OCI-LY1 (cell line): ENCODE data around the gene HIPK1.

ENCODE experiments used
- EZH2 ChIP-seq: fragments of 200-600 bp; sonication (generic), shearing (Covaris generic); IDR thresholded peaks from 2 replicates; pipeline ENCODE4 v1.8.0; 2017; ENCODE audit warnings: borderline replicate concordance, mixed run types, mild to moderate bottlenecking, antibody characterized with exemption, low read length, moderate library complexity, mixed read lengths
- TF ChIP-seq, protein P1 (sequence below): fragments of 200-600 bp; sonication (generic), shearing (Covaris generic); IDR thresholded peaks from 2 replicates; pipeline ENCODE4 v1.5.1; 2017; ENCODE audit warnings: mild to moderate bottlenecking, antibody characterized with exemption, low read length, moderate library complexity, mixed read lengths

DNA sequence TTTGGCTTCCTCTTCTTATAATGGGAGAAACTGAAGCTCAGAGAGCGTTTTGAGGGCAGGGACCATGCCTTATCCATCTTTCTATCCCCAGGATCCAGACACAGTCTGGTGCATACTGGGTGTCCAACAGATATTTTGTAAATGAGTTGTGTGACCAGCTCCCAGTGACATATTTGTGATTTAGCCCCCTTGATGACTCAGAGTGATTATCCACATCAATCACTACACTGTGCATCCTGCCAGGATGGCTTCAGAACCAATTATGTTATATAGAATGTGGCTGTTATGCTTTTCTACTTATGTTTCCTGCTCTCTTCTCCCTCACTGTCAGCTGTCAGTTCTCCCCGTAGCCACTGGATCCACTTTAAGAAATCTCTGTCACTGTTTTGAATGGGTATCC is 61.4 kb downstream of the HIPK1 start:
- TF ChIP-seq, protein P1, sequence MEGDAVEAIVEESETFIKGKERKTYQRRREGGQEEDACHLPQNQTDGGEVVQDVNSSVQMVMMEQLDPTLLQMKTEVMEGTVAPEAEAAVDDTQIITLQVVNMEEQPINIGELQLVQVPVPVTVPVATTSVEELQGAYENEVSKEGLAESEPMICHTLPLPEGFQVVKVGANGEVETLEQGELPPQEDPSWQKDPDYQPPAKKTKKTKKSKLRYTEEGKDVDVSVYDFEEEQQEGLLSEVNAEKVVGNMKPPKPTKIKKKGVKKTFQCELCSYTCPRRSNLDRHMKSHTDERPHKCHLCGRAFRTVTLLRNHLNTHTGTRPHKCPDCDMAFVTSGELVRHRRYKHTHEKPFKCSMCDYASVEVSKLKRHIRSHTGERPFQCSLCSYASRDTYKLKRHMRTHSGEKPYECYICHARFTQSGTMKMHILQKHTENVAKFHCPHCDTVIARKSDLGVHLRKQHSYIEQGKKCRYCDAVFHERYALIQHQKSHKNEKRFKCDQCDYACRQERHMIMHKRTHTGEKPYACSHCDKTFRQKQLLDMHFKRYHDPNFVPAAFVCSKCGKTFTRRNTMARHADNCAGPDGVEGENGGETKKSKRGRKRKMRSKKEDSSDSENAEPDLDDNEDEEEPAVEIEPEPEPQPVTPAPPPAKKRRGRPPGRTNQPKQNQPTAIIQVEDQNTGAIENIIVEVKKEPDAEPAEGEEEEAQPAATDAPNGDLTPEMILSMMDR = no peak
- no peak for TF ChIP-seq EZH2
